Caco-2 (cell line): Measurements from ENCODE around the gene PNO1. TPM values are rescaled to one million over a fixed set of nuclear protein-coding genes. Genes with fewer than 3 reads are reported as not detected.
A peak's percentile ranks its signal among the peaks of the same experiment; 100 is the strongest.

Experiments used
- BruUV-seq: library from RNA; stranded (reverse); fragments of 400-500 nt; replicated peaks from 2 replicates; lab custom pipeline; 2021; lab: Mats Ljungman, UMichigan
- CTCF ChIA-PET: fragments of 300-600 bp; sonication (Branson Sonifier 250); formaldehyde crosslinking; loops from one replicate; lab custom pipeline; 2022; ENCODE audit warnings: antibody characterized with exemption; lab: Charles Lee
- POLR2A ChIA-PET: fragments of 300-600 bp; sonication (Branson Sonifier 250); formaldehyde crosslinking; loops from one replicate; lab custom pipeline; 2022; ENCODE audit warnings: antibody characterized with exemption; lab: Charles Lee
- DNase-seq, 2 experiments: peaks; one replicate each; pipeline versions ENCODE4 v3.0.0 to v3.0.0-alpha.2; 2020 to 2022
- H3K27me3 ChIP-seq: replicated peaks from 2 replicates; pipeline ENCODE4 v1.6.0; 2011; ENCODE audit warnings: low read length; ENCODE audit not compliant: control insufficient read depth, insufficient read depth
- H3K36me3 ChIP-seq: 2 replicates; pipeline ENCODE4 v1.5.1; 2011; ENCODE audit warnings: low read length; ENCODE audit not compliant: control insufficient read depth, insufficient read depth
- H3K4me1 ChIP-seq: fragments of 250-450 bp; sonication (Bioruptor Pico); 2 replicates; pipeline ENCODE4 v1.5.1; 2020; ENCODE audit warnings: mild to moderate bottlenecking
- H3K4me3 ChIP-seq: 2 replicates; pipeline ENCODE4 v1.5.1; 2011; ENCODE audit warnings: low read depth, mild to moderate bottlenecking, control low read depth, low read length
- H3K9me3 ChIP-seq: fragments of 250-450 bp; sonication (Bioruptor Pico); 2 replicates; pipeline ENCODE4 v1.5.1; 2020; ENCODE audit warnings: mild to moderate bottlenecking, moderate library complexity
- H3K27ac Mint-ChIP-seq: one replicate; pipeline ENCODE4 v1.8.0; 2022; ENCODE audit warnings: mixed read lengths; ENCODE audit not compliant: unreplicated experiment
- H3K27me3 Mint-ChIP-seq: one replicate; pipeline ENCODE4 v1.8.0; 2022; ENCODE audit warnings: mixed read lengths; ENCODE audit not compliant: insufficient read depth, unreplicated experiment
- H3K36me3 Mint-ChIP-seq: one replicate; pipeline ENCODE4 v1.8.0; 2022; ENCODE audit warnings: mild to moderate bottlenecking, mixed read lengths; ENCODE audit not compliant: insufficient read depth, unreplicated experiment
- H3K4me1 Mint-ChIP-seq: one replicate; pipeline ENCODE4 v1.8.0; 2022; ENCODE audit warnings: low read depth, mixed read lengths; ENCODE audit not compliant: unreplicated experiment
- H3K4me3 Mint-ChIP-seq: one replicate; pipeline ENCODE4 v1.8.0; 2022; ENCODE audit warnings: mild to moderate bottlenecking, moderate library complexity, mixed read lengths; ENCODE audit not compliant: unreplicated experiment
- H3K9me3 Mint-ChIP-seq: one replicate; pipeline ENCODE4 v1.8.0; 2022; ENCODE audit warnings: mixed read lengths; ENCODE audit not compliant: unreplicated experiment
- CTCF ChIP-seq, 2 experiments: fragments of 200-600 bp in 1 of 2; IDR thresholded peaks; 1 replicate in 1 of 2; 2 replicates in 1 of 2; pipeline versions ENCODE4 v1.5.1 to v1.8.0; 2011 to 2022; ENCODE audit warnings: antibody characterized with exemption in 1 of 2, control low read depth in 1 of 2, inconsistent platforms in 1 of 2, low read depth in 1 of 2, low read length in 1 of 2, mild to moderate bottlenecking in 1 of 2, moderate library complexity in 1 of 2; ENCODE audit not compliant: insufficient read depth in 1 of 2, severe bottlenecking in 1 of 2, unreplicated experiment in 1 of 2
- intact Hi-C: fragments of 100-400 bp; cut with micrococcal nuclease; formaldehyde crosslinking; loops from one replicate; pipeline ENCODE4 v1.10.0; 2022; ENCODE audit not compliant: unreplicated experiment
- total RNA-seq: library from RNA; stranded (reverse); gene quantifications from 2 replicates; pipeline ENCODE4 v1.2.3, GENCODE V29; 2022

The PNO1 gene
- total RNA-seq, 1 experiment from 2014 or later = 37.0 TPM

GRCh38 chr2:68178954-68179627 is 21.4 kb downstream of the PNO1 start:
- peaks cover 26% of the 10 kb centered on the region for H3K36me3 Mint-ChIP-seq
- H3K4me1 Mint-ChIP-seq = no peaks in the 10 kb centered on the region
- no peak overlapping the region for H3K27ac Mint-ChIP-seq
- CTCF ChIA-PET = interaction anchor here (0.7 kb wide), 1 partner anchor 53 kb away, joined by 3 read pairs; no protein-coding TSS in a partner anchor
- BruUV-seq = no TSS peak
- H3K4me3 Mint-ChIP-seq = no peak overlapping the region
- Histone ChIP-seq H3K27me3 (no peaks in the 10 kb centered on the region), H3K4me3 (no peak overlapping the region), H3K4me1 (no peaks in the 10 kb centered on the region), H3K36me3 (peaks cover 4% of the 10 kb centered on the region), H3K9me3 (no peaks in the 10 kb centered on the region)
- intact Hi-C loops = no loop called here
- TF ChIP-seq CTCF (IDR thresholded peaks at IDR 0.05; ENCODE audit: insufficient read depth in 1 of 2, low read depth in 1 of 2, low read length in 1 of 2, severe bottlenecking in 1 of 2, unreplicated experiment in 1 of 2) = no peak
- POLR2A ChIA-PET = no interaction called here
- DNase-seq = no peak
- no peaks in the 10 kb centered on the region for H3K27me3 Mint-ChIP-seq
- no peaks in the 10 kb centered on the region for H3K9me3 Mint-ChIP-seq

- ChIA-PET CTCF (no interaction called here), POLR2A (no interaction called here)
- Histone ChIP-seq H3K27me3 (no peaks in the 10 kb centered on the region), H3K4me3 (no peak overlapping the region), H3K9me3 (no peaks in the 10 kb centered on the region), H3K36me3 (no peaks in the 10 kb centered on the region; the same call in 1 of the 2 replicates), H3K4me1 (no peaks in the 10 kb centered on the region)
- H3K27ac Mint-ChIP-seq = no peak overlapping the region
- intact Hi-C loops = no loop called here
- BruUV-seq = no TSS peak
- DNase-seq = no peak
- no peak for TF ChIP-seq CTCF (IDR thresholded peaks at IDR 0.05; ENCODE audit: insufficient read depth in 1 of 2, low read depth in 1 of 2, low read length in 1 of 2, severe bottlenecking in 1 of 2, unreplicated experiment in 1 of 2)
- no peaks in the 10 kb centered on the region for H3K4me1 Mint-ChIP-seq
- no peak overlapping the region for H3K4me3 Mint-ChIP-seq
- no peaks in the 10 kb centered on the region for H3K27me3 Mint-ChIP-seq
- peaks cover 31% of the 10 kb centered on the region for H3K36me3 Mint-ChIP-seq
- H3K9me3 Mint-ChIP-seq = no peaks in the 10 kb centered on the region
Observed at GRCh38 chr2:68182902-68183301, 25.2 kb downstream of the PNO1 start.

GRCh38 chr2:68185541-68186164 is 28.0 kb downstream of the PNO1 start:
- no peaks in the 10 kb centered on the region for H3K4me1 ChIP-seq
- H3K9me3 ChIP-seq = no peaks in the 10 kb centered on the region
- no peaks in the 10 kb centered on the region for H3K36me3 ChIP-seq
- Mint-ChIP-seq H3K4me3 (no peak overlapping the region), H3K9me3 (no peaks in the 10 kb centered on the region), H3K27me3 (no peaks in the 10 kb centered on the region), H3K36me3 (peaks cover 24% of the 10 kb centered on the region), H3K27ac (no peak overlapping the region), H3K4me1 (no peaks in the 10 kb centered on the region)
- intact Hi-C loops = loop anchor here (2.0 kb wide), 1 partner anchor 63 kb away; no protein-coding TSS in a partner anchor
- H3K4me3 ChIP-seq = no peak overlapping the region
- no TSS peak for BruUV-seq
- H3K27me3 ChIP-seq = no peaks in the 10 kb centered on the region
- DNase-seq = peak; percentile 58 to 73
- CTCF ChIA-PET = interaction anchor here (0.6 to 1.5 kb wide), 2 partner anchors 11 to 16 kb away, joined by 3 read pairs; no protein-coding TSS in a partner anchor
- POLR2A ChIA-PET = no interaction called here
- peak; percentile 73 to 84 for TF ChIP-seq CTCF (IDR thresholded peaks at IDR 0.05; ENCODE audit: insufficient read depth in 1 of 2, low read depth in 1 of 2, low read length in 1 of 2, severe bottlenecking in 1 of 2, unreplicated experiment in 1 of 2)
